GM18508 (cell line): ENCODE results near the gene ADORA2A.

Experiments
- ATAC-seq: cut with Tn5 transposase; IDR thresholded peaks from one replicate; pipeline ENCODE4 v1.9.1; 2021; ENCODE audit warnings: moderate number of reproducible peaks; ENCODE audit not compliant: insufficient read depth, unreplicated experiment

ADORA2A gene

DNA sequence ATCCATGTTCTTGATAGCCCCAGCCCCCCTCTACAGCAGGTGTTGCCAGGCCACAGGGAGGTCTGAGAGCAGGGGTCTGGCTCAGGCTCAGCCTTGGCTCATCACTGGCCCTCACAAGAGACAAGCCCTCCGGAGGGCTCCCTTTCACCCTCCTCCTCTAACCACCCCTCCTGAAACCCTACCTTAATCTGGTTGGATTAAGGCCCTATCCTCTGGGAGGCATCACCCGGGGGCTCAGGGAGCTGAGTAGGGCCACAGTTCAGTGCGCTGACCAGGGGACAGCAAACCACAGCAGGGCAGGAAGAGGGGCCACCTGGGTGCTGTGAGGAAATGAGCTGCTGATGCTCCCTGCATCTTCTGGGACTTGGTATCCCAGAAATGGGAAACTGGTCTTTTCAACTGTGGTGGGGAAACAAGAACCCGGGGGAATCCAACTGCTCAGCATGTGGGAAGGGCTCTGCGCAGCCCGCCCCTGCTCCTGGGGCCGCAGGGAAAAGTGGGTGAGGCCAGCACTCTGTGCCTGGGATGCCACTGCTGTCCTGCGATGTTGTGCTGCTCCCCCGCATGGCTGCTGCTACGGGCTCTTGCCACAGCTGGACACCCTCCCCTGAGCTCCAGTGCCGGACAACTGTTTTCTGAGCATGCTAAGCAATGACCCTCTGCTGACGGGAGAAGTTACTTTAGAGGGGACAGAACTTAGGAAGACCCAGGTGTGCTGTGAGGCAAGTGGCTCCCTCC lies 17.5 kb downstream of the ADORA2A start:
- no peak for ATAC-seq

DNA sequence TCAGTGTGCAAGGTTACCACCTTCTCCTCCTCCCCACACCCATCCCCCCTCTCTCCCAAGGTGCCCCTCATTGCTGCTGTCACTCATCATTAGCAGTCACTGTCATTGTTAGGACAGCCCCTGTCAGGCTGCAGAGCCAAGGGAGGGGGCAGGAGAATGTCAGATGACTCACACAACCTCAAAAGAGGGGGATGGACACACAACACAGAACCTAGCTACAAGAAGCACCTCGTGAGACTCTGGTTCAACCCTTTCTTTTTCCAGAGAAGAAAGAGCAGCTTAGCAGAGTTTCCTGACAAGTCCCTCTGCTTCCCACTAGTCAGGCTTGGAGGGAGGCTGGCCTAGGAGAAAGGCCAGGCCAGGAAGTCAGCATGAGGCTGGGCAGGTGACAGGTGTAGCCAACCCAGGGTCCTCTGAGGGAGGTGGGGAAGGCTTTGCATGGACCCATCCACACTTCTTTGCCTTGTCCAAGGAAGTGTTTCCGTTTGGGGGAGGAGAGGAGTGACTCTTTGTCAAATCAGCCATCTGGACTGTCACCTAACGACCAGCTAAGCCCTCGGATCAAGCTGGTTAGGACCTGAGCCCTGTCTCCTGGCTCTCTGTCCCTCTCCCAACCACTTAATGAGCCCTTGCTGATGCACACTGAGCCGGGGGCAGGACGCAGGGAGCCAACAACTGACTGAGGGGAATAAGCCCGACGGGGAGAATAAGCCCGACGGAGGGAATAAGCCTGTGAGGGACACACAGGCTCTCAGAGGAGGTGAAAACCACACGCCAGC lies 18.3 kb downstream of the ADORA2A start:
- ATAC-seq = no peak

DNA sequence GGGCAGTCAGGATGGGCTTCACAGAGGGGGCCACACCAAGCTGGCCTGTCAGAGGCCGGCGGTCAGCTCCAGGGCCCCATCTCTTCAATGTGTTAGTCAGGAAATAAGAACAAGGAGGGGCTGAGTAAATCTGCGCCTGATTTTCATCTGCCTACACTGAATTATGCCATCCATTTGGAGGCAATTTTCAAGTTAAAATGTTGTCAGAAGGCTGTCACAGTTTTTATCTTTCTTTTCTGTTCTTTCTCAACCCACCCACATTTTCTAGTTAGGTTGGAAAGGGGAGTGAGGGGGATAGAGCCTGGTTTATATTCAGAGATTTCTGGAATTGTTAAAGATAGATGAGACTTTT lies 18.8 kb downstream of the ADORA2A start:
- ATAC-seq = no peak

GRCh38 chr22:24450610-24451009 lies 23.2 kb downstream of the ADORA2A start:
- no peak for ATAC-seq

DNA sequence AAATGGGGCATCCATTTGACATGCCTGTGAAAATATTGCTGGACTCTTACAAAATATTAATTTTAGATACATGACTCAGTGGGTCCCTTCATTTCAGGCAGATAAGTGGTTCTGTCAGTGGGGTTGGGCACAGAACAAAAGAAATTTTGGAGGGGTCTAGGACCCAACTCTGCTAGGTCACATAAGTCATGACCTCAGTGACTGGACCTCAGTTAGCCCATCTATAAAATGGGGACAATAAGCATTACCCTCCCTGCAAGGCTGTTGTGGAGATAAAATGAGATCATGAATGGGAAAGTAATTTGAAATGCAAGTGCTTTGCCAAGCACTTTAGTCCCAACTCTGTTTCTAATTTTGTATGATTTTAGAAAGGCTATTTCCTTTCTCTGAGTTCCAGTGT lies 23.8 kb downstream of the ADORA2A start:
- no peak for ATAC-seq

GRCh38 chr22:24453853-24454252 lies 26.5 kb downstream of the ADORA2A start:
- ATAC-seq = no peak

DNA sequence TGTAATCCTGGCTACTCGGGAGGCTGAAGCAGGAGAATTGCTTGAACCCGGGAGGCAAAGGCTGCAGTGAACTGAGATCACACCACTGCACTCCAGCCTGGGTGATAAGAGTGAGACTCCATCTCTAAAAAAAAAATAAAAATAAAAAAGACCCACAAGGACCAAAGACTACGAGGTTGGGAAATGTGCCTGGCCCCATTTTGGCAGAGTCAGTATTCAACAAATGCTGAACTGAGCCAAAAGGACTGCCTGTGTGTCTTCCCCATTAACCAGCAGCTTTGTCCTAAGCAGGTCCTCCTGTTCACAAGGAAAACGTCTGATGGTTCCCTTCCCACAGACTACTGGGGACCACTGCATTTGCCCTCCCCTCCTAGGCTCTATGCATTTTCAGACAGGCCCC lies 27.6 kb downstream of the ADORA2A start:
- ATAC-seq = no peak

- no peak for ATAC-seq
Observed at GRCh38 chr22:24455751-24456426, 28.5 kb downstream of the ADORA2A start.

DNA sequence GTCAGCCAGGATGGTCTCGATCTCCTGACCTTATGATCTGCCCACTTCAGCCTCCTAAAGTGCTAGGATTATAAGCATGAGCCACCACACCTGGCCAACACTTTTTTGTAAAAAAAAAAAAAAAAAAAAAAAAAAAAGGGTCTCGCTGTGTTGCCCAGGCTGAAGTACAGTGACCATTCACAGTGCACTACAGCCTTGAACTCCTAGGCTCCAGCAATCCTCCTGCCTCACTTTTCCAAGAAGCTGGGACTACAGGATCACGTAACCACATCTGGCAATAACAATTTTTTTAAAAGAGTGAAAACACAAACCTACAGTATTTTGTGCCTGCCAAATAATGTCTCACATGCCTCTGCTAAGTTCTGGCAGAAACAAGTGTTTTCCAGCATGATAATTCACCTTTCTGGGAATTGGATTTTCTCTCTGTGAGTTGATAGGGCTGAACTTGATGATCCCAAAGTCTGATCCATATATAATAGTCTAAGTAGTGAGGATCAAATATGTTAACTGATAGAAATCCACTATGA lies 30.6 kb downstream of the ADORA2A start:
- ATAC-seq = no peak

- no peak for ATAC-seq
Observed at GRCh38 chr22:24459911-24460310, 32.5 kb downstream of the ADORA2A start.

DNA sequence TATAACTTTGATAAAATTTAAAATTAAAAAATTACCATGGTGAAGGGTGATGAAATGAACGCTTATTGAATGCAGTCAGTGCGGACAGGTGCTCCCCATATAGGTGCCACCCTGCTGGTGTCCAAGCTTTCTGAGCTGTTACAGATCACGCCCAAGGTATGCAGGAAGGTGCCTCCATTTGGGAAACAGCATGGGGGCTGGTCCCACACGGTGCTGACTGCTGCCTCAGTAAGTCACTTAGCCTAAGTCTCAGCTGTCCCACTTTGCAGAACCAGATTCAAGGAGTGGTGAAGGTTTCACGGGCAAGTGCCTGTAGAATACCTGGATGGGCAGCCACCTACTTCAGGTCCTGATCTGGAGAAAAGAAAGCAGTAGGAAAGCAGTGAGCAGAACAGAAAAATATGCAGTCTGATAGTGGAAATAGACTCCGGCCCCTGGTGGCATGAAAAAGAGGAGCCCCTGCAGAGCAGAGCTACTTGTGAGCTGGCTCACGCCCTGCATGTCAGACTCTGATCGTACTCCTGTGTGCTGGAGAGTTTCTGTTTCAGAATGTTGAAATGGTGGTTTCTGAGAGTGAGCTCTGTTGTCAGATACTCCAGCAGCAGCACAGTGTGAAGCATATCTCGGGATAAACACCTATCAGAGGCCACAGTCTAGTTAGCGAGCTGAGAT lies 33.2 kb downstream of the ADORA2A start:
- ATAC-seq = no peak

GRCh38 chr22:24463071-24463760 lies 35.8 kb downstream of the ADORA2A start:
- ATAC-seq = no peak

GRCh38 chr22:24465566-24465965 lies 38.2 kb downstream of the ADORA2A start:
- ATAC-seq = no peak

GRCh38 chr22:24465975-24466374 lies 38.6 kb downstream of the ADORA2A start:
- no peak for ATAC-seq

- ATAC-seq = no peak
Observed at GRCh38 chr22:24466716-24467328, 39.4 kb downstream of the ADORA2A start.

DNA sequence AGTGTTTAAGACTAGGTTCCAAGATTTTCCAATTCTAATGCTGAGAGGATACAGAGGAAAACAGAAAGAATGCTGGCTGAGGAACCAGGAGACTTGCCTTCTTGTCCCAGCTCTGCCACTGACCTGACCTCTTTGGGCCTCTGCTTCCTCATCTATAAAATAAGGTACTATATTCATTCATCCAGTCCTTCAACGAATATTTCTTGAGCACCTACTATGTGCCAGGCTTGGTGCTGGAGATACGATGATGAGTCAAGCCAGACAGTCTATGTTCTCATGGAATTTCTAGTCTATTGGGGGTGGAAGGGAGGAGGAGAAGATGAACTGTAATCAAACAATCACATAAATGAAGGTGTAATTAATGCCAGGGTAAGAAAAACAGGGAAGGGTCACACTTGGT lies 39.9 kb downstream of the ADORA2A start:
- ATAC-seq = no peak

DNA sequence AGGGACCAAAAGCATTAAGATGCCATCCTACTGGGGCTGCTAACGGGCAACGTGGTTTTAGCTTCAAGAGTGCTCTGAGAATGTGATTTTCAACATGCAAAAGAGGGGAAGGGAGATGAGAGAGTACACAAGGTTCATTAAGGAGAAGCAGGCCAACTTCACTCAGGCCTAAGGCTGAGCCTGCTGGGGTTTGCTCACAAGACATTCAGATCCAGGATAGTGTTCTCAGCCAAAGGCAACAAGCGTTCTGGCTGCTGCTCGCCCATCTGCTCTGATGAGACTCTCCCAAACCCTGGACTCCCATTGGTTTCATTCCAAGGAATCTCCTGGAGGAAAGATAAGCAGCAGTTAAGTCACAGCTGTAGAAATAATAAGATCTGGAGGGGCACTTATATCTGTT lies 44.2 kb downstream of the ADORA2A start:
- no peak for ATAC-seq

GRCh38 chr22:24473284-24473683 lies 45.9 kb downstream of the ADORA2A start:
- no peak for ATAC-seq

DNA sequence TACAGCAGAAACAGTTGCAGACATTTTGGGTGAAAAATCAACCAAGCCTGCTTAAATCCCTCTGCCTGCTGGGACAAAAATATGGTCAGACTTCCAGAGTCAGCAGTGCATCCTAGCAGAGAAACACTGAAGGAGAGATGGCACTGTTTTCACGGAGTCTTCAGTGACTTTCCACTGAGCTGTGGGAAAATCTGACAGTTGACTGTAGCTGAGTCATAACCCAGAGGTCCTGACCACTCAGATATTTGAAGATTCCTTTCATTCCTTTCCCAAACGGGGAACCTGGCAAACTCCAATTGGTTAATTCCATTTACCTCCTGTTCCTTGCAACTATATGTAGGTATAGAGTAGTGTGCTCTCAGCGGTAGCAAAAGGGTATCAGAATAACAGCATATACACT lies 46.8 kb downstream of the ADORA2A start:
- ATAC-seq = no peak
